ENCODE results near the gene ZFAND6.

DNA sequence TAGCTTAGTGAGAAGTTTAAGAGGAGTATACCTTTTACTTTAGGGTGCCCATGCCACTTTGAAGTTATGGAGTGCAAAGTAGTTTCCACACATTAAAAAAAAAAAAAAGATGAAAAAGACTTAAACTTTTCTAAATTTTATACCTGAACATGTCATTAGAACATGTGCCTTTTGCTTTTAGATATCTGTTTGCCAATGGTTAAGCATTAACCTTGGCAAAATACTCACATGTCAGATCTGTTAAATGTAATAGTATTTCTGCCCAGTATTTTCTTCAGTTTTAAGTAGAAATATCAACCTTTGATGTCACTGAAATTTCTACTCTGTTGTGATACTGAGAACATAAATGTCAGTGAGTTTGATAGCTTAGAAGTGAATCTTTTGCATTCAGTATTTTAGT lies 12.2 kb downstream of the ZFAND6 start:
- TF ChIP-seq, protein P1, sequence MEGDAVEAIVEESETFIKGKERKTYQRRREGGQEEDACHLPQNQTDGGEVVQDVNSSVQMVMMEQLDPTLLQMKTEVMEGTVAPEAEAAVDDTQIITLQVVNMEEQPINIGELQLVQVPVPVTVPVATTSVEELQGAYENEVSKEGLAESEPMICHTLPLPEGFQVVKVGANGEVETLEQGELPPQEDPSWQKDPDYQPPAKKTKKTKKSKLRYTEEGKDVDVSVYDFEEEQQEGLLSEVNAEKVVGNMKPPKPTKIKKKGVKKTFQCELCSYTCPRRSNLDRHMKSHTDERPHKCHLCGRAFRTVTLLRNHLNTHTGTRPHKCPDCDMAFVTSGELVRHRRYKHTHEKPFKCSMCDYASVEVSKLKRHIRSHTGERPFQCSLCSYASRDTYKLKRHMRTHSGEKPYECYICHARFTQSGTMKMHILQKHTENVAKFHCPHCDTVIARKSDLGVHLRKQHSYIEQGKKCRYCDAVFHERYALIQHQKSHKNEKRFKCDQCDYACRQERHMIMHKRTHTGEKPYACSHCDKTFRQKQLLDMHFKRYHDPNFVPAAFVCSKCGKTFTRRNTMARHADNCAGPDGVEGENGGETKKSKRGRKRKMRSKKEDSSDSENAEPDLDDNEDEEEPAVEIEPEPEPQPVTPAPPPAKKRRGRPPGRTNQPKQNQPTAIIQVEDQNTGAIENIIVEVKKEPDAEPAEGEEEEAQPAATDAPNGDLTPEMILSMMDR (IDR thresholded peaks at IDR 0.05): no peak
- TF ChIP-seq POLR2AphosphoS5 (IDR thresholded peaks at IDR 0.05) (no peak), POLR2A (IDR thresholded peaks at IDR 0.05) (no peak)

Data from breast epithelium (tissue), 3 donors.